ENCODE results near the gene PSG6.
"Not testable (repeated sequence)": the region's sequence is repeated elsewhere in the genome, so short reads cannot be mapped to it uniquely, and the experiment has no call there.

DNA sequence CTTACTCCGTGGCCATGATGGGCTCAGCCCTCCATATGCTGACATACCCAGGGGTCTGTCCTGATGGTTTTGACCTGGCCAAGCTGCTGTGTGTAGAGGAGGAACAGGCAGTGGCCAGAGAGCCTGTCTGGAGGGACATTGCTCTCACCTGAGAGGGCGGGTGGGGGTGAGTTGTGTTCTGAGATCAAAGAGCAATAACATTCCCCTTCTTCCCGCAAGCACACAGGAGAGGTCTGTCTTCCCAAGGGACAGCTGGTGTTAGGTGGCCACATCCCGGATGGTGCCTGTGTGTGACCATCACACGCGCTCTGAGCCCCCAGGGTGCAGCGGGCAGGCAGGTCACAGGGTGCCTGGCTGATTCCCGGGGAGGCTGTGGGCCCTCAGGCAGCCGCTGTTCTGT lies 37.1 kb downstream of the PSG6 start:
- TF ChIP-seq CEBPB (IDR thresholded peaks at IDR 0.05; ENCODE audit: low read depth, low read length); POLR2A (IDR thresholded peaks at IDR 0.05; ENCODE audit: low read depth, low read length); BHLHE40 (IDR thresholded peaks at IDR 0.05; ENCODE audit: low read depth, low read length); RAD21 (IDR thresholded peaks at IDR 0.05; ENCODE audit: low read length); RCOR1 (IDR thresholded peaks at IDR 0.05; ENCODE audit: insufficient replicate concordance, low read length): not testable (repeated sequence)
- TF ChIP-seq, protein P1, sequence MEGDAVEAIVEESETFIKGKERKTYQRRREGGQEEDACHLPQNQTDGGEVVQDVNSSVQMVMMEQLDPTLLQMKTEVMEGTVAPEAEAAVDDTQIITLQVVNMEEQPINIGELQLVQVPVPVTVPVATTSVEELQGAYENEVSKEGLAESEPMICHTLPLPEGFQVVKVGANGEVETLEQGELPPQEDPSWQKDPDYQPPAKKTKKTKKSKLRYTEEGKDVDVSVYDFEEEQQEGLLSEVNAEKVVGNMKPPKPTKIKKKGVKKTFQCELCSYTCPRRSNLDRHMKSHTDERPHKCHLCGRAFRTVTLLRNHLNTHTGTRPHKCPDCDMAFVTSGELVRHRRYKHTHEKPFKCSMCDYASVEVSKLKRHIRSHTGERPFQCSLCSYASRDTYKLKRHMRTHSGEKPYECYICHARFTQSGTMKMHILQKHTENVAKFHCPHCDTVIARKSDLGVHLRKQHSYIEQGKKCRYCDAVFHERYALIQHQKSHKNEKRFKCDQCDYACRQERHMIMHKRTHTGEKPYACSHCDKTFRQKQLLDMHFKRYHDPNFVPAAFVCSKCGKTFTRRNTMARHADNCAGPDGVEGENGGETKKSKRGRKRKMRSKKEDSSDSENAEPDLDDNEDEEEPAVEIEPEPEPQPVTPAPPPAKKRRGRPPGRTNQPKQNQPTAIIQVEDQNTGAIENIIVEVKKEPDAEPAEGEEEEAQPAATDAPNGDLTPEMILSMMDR (conservative IDR thresholded peaks at IDR 0.05; ENCODE audit: low read depth, low read length) = not testable (repeated sequence)
- TF ChIP-seq, protein P2, sequence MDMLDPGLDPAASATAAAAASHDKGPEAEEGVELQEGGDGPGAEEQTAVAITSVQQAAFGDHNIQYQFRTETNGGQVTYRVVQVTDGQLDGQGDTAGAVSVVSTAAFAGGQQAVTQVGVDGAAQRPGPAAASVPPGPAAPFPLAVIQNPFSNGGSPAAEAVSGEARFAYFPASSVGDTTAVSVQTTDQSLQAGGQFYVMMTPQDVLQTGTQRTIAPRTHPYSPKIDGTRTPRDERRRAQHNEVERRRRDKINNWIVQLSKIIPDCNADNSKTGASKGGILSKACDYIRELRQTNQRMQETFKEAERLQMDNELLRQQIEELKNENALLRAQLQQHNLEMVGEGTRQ (IDR thresholded peaks at IDR 0.05; ENCODE audit: low read depth, low read length) = not testable (repeated sequence)

All from IMR-90 (cell line).